HG03280 (cell line): ENCODE results near the gene LIX1.
"Not testable (repeated sequence)": the region's sequence is repeated elsewhere in the genome, so short reads cannot be mapped to it uniquely, and the experiment has no call there.

ENCODE experiments used
- ATAC-seq: cut with Tn5 transposase; IDR thresholded peaks from one replicate; pipeline ENCODE4 v1.9.1; 2021; ENCODE audit warnings: mild to moderate bottlenecking, moderate library complexity; ENCODE audit not compliant: unreplicated experiment

Gene LIX1

DNA sequence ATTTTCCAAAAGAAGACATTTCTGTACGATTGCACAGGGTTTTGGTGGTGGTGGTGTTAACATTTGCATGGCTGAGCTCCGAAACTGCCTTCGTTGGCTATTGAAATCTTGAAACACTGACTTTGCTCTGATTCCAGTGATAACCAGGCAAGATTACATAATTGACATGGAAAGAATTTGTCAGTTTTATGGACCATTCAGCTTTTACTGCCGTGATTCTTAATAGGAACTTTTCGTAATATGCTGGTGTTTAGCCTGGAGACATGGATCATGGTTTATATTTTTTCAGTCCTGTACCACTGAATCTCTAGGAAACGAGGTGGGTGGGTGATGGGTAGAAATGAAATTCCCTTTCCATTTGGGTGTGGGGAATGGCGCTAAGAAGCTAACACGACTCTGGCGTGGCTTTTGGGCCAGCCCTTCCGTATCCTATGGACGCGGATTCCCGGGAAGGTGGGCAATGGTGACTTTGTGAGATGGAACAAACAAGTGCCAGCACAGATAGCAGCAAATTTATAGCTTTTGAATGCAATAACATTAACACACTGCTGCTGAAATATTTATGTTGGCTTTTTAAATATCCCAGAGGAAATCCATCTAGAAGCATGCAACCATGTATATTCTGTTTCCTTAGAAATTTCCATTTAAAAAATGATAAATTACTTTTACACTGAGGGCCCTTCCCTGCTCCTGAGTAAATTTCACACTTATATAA, 36.8 kb downstream of the LIX1 start:
- no peak for ATAC-seq

- no peak for ATAC-seq
Measured at GRCh38 chr5:97102010-97102470, 40.4 kb downstream of the LIX1 start.

DNA sequence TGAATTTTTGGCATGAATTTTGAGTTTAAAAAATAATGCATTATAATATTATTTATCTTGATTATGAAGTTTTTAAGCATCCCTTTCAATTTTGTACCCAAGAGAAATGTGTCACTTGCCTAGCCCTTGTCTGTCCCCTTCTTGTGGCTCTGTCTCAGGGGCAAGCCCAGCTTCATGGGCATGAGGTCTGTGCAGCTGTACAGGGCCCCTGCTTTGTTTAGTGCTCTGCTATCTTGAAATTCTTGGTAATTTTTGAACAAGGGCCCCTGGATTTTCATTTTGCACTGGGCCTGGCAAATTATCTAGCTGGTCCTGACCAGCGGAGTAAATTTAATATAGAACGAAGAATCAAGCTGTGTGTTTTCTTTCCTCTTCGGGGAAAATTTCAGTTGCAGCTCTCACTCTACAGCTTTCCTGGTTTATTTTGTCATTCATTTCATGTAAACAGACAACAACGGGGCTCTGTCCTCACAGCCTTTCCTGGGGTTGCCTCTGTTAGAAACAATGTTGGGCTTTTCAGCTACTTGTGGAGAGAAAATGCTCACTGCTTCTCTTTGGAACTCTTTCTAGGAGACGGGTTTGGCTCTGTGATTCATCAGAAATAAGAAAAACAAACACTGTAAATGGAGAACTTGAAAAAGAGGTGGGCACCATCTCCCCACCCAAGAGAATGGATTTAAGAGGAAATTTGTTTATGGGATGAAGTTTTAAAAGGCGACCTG, 41.1 kb downstream of the LIX1 start:
- no peak for ATAC-seq

GRCh38 chr5:97100476-97100875, 41.9 kb downstream of the LIX1 start:
- no peak for ATAC-seq

DNA sequence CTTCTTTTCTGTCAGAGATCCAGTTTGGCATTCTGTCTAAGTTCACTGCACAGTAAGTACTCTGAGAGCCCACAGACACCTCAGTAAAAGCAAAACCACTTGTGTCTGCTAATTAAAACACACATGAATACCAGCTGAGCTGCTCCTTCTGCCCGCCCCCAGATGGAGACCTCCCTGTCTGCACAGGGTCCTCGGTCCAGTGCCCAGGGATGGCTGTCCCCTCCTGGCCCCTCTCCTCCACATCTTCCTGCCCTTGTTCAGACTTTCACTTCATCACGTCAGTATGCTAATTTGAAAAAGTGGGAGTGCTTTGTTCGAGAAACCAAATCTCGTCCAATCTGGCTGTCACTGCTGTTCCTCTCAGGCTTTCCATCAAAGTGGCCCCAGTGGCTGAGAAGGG, 43.5 kb downstream of the LIX1 start:
- ATAC-seq: no peak

- no peak for ATAC-seq
Measured at GRCh38 chr5:97097326-97098230, 44.8 kb downstream of the LIX1 start.

GRCh38 chr5:97096846-97097245, 45.6 kb downstream of the LIX1 start:
- ATAC-seq: no peak

DNA sequence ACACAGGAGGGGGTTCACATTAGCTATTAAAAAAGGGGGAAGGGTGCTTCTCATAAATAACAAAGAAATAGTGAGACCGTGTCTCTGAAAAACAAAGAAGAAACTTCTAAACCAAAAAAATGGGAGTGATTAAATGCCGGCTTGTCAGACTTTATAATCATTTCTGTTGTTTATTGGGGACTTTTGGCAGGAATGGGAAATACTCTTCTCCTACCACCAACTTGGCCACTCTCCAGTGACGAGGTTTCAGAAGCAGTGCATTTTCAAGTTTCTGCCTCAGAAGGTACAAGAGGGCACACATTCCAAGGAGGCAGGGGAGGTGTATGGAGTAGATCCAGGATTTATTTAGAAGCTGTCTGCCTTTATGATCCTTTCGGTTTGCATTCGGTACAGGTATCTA, 46.2 kb downstream of the LIX1 start:
- ATAC-seq: no peak

GRCh38 chr5:97095318-97095732, 47.1 kb downstream of the LIX1 start:
- ATAC-seq: peak; percentile 31

- peak; percentile 95 for ATAC-seq
Measured at GRCh38 chr5:97094579-97095317, 47.7 kb downstream of the LIX1 start.

DNA sequence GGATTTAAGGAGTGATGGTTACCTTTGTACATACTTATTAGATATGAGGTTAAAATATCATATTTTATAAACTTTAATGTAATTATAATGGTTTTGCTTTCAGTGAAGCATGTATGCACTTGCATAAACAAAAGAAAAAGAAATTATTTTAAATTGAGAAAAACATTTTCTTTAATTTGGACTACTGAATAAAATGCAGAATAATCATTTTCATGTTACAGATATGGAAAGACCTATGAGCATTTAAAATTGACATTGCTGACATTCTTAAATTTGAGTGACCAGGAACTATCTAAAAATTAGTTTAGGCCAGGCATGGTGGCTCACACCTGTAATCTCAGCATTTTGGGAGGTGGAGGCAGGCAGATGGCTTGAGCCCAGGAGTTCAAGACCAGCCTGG, 49.2 kb downstream of the LIX1 start:
- no peak for ATAC-seq

- no peak for ATAC-seq
Measured at GRCh38 chr5:97090944-97091343, 51.5 kb downstream of the LIX1 start.

GRCh38 chr5:97089149-97089801, 53.1 kb downstream of the LIX1 start:
- no peak for ATAC-seq

GRCh38 chr5:97088774-97089148, 53.6 kb downstream of the LIX1 start:
- no peak for ATAC-seq

- no peak for ATAC-seq
Measured at GRCh38 chr5:97087138-97087537, 55.3 kb downstream of the LIX1 start.

DNA sequence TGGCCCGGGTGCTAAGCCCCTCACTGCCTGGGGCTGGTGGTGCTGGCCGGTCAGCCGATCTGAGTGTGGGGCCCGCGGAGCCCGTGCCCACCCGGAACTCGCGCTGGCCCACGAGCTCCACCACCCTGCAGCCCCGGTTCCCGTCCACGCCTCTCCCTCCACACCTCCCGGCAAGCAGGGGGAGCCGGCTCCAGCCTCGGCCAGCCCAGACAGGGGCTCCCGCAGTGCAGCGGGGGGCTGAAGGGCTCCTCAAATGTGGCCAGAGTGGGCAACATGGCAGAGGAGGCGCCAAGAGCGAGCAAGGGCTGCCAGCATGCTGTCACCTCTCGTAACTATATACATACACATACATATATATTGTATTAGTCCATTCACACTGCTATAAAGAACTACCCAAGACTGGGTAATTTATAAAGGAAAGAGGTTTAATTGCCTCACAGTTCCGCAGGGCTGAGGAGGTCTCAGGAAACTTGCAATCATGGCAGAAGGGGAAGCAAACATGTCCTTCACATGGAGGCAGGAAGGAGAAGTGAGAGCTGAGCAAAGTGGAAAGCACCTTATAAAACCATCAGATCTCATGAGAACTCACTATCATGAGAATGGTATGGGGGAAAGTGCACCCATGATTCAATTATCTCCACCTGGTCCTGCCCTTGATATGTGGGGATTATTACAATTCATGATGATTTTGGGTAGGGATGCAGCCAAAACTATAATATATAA, 56.8 kb downstream of the LIX1 start:
- no peak for ATAC-seq

DNA sequence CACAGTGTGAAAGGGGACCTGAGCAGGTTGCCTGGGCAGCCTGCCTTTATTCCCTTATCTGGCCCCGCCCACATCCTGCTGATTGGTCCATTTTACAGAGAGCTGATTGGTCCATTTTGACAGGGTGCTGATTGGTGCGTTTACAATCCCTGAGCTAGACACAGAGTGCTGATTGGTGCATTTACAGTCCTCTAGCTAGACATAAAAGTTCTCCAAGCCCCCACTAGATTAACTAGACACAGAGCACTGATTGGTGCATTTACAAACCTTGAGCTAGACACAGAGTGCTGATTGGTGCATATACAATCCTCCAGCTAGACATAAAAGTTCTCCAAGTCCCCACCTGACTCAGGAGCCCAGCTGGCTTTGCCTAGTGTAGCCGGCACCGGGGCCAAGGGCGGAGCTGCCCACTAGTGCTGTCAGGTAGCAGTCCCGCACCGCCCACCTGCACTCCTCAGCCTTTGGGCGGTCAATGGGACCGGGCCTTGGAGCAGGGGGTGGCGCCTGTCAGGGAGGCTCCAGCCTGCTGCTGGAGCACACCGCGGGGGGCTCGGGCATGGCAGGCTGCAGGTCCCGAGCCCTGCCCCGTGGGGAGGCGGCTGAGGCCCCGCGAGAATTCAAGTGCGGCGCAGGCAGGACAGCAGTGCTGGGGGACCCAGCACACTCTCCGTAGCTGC, 57.5 kb downstream of the LIX1 start:
- ATAC-seq: not testable (repeated sequence)

GRCh38 chr5:97078958-97079743, 63.3 kb downstream of the LIX1 start:
- no peak for ATAC-seq
